ENCODE results near the gene TBX2.

- TF ChIP-seq, protein P1, sequence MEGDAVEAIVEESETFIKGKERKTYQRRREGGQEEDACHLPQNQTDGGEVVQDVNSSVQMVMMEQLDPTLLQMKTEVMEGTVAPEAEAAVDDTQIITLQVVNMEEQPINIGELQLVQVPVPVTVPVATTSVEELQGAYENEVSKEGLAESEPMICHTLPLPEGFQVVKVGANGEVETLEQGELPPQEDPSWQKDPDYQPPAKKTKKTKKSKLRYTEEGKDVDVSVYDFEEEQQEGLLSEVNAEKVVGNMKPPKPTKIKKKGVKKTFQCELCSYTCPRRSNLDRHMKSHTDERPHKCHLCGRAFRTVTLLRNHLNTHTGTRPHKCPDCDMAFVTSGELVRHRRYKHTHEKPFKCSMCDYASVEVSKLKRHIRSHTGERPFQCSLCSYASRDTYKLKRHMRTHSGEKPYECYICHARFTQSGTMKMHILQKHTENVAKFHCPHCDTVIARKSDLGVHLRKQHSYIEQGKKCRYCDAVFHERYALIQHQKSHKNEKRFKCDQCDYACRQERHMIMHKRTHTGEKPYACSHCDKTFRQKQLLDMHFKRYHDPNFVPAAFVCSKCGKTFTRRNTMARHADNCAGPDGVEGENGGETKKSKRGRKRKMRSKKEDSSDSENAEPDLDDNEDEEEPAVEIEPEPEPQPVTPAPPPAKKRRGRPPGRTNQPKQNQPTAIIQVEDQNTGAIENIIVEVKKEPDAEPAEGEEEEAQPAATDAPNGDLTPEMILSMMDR (optimal IDR thresholded peaks at IDR 0.05 in 1 of 3, IDR thresholded peaks at IDR 0.05 in 1 of 3, conservative IDR thresholded peaks at IDR 0.05 in 1 of 3; ENCODE audit: extremely low read depth in 1 of 3, insufficient read depth in 2 of 3, low read length in 3 of 3) = no peak
- TF ChIP-seq EZH2 (IDR thresholded peaks at IDR 0.05; ENCODE audit: low read length) = no peak
Measured at GRCh38 chr17:61451538-61452300, 52.1 kb downstream of the TBX2 start.

All from keratinocyte (primary cell).